ENCODE data around the gene EPHA6.
A peak's percentile ranks its signal among the peaks of the same experiment; 100 is the strongest.

The EPHA6 gene

GRCh38 chr3:97037294-97037943 lies 223.0 kb downstream of the EPHA6 start:
- no peak for DNase-seq

GRCh38 chr3:97043411-97043810 lies 229.0 kb downstream of the EPHA6 start:
- no peak for DNase-seq

DNA sequence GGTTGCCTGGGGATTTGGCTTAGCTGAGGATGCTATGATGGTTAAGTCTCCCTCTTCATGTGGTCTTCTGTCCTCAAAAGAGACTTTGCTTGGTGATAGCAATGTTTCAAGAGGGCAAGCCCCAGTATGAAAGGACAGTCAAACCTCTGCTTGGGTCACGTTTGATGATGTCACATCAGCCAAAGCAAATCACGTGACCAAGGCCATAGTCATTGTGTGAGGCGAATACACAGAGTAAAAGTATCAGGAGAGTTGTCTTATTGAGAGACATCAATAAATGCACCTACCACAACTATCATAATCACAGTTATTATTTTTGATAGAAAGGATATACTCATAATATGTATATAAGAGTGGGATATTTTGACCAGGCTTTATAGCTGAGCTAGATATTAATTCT lies 243.0 kb downstream of the EPHA6 start:
- DNase-seq, result no peak

GRCh38 chr3:97059168-97059567 lies 244.8 kb downstream of the EPHA6 start:
- no peak for DNase-seq

DNA sequence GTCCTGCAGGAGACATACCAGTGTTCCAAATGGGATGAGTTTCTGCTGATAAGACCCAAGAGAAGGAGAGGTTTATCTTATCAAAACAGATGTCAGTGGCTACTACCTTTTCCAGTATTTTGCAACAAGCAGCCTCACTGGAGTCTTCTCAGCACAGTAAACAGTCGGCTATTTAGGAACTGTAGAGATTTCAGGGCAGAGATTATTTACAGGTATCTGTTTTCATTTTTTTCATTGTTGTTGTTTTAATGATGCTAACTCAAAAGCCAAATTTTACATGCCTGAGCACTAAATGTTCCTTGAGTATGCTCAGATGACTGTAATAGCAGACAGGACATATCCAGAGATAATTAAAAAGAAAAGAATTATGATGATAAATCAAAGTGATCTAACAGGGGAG lies 252.1 kb downstream of the EPHA6 start:
- no peak for DNase-seq

DNA sequence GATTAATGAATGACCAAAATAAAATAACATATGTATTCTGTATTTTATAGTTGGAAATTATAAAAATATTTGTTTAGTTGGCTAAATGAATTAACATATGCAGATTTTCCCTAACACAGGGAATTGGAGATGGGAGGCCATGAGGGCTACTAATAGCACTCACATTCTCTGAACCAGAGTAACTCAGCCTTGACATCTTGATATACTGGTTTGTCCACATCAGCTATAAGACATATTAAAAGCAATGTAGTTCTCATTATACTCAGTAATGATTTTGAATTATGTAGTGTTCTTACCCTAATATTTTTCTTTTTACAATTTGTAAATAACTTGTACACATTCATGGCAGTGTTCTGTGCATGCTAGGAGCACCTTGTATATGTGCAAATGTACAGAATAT lies 255.9 kb downstream of the EPHA6 start:
- DNase-seq, result no peak

GRCh38 chr3:97074546-97074945 lies 260.2 kb downstream of the EPHA6 start:
- no peak for DNase-seq

DNA sequence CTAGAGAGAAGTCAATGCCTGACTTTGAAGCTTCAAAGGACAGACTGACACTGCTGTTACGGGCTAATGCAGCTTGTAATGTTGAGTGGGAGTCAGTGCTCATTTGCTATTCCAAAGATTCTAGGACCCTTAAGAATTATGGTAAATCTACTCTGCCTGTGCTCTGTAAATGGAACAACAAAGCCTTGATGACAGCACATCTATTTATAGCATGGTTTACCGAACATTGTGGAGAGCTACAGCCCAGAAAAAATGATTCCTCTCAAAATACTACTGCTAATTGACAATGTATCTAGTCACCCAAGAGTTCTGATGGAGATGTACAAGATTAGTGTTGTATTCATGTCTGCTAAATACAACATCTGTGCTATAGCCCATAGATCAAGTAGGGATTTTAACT lies 262.3 kb downstream of the EPHA6 start:
- DNase-seq, result no peak

GRCh38 chr3:97089621-97090020 lies 275.2 kb downstream of the EPHA6 start:
- DNase-seq, result no peak

DNA sequence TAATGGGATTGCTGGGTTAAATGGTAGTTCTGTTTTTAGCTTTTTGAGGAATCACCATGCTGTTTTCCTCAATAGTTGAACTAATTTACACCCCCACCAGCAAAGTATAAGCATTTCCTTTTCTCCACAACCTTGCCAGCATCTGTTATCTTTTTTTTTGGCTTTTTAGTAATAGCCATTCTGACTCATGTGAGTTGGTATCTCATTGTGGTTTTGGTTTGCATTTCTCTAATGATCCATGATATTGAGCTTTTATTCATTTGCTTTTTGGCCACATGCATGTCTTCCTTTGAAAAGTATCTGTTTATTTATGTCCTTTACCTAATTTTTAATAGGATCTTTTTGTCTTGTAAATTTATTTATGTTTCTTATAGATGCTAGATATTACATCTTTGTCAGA lies 288.2 kb downstream of the EPHA6 start:
- no peak for DNase-seq

DNA sequence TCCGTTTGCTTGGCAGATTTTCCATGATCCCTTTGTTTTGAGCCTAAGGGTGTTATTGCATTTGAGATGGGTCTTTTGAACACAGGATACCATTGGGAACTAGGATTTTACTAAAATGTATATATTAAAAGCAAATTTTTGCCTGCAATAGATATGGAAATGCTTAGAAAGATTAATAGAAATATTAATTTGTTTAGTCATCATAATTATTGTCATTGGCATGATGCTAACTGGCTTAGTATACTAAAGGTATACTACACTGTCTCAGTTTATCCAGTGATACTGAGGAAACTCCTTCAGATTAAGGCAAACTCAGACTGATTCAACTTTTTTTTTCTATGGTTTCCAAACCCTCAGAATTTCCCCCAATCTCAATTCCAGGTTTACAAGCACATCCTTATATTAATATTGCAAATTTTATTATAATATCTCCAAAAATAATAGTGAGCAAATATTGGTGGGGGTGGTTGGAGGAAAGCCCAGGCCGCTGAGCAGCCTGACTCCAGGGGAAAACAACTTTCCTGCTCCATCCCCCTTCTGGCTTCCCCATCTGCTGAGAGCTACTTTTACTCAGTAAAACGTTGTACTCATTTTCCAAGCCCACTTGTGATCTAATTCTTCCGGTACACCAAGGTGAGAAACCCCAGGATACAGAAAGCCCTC lies 291.7 kb downstream of the EPHA6 start:
- no peak for DNase-seq

DNA sequence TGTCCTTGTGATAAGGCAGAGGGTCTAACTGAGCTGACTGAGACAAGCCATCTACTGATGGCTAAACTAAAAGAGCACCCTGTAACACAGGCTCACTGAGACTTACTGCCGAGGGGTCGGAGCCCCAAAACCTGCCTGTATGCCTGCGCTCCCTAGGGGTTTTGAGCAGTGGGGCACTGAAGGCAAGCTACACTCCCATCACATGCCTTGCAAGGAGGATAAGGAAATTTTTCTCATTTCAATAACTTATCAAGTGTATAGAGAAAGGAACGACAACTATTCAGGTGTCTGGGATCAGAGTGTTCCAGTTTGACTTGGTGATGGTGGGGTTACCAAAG lies 292.2 kb downstream of the EPHA6 start:
- no peak for DNase-seq

- no peak for DNase-seq
Measured at GRCh38 chr3:97108136-97108535, 293.7 kb downstream of the EPHA6 start.

- DNase-seq, result peak; percentile 46
Measured at GRCh38 chr3:97111244-97111643, 296.9 kb downstream of the EPHA6 start.

DNA sequence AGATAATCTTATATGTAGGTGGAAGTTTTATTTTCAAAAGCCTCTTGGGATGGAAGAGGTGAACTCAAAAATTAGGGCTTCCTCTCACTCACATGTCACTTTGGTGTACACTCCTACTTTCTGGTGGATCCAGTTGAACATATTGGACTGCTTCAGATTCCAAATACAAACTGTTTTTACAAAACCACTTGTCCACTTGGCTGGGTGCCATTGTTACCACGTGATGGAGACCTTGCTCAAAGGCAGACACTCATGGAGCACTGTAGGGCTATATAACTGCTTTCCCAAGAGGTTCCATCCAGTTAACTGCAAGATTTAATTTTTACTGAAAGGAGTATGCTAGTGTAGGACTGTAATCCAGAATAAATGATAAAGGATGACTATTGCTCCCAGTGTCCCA lies 307.0 kb downstream of the EPHA6 start:
- DNase-seq, result no peak

GRCh38 chr3:97125902-97126499 lies 311.6 kb downstream of the EPHA6 start:
- no peak for DNase-seq

GRCh38 chr3:97131476-97131875 lies 317.1 kb downstream of the EPHA6 start:
- peak; percentile 23 for DNase-seq

- no peak for DNase-seq
Measured at GRCh38 chr3:97138914-97139541, 324.6 kb downstream of the EPHA6 start.

DNA sequence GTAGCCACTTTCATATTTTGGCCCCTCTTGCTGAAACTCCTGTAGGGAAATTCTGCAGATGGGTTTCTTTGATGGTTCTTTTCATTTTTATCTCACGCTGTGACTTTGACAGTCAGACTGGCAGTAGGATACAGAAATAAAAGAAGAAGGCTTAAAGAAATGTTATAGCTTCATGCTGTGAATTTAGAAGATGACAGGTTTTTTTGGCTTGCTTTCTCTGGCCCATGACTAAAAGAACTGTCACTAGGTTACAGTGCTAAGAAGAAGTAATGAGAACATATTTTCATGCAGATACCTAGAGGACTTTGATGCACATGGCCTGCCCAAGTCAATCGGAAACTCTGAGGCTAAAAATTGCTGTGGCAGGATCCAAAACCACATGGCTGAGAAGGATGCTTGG lies 334.5 kb downstream of the EPHA6 start:
- DNase-seq, result no peak

GRCh38 chr3:97161169-97161568 lies 346.8 kb downstream of the EPHA6 start:
- no peak for DNase-seq

DNA sequence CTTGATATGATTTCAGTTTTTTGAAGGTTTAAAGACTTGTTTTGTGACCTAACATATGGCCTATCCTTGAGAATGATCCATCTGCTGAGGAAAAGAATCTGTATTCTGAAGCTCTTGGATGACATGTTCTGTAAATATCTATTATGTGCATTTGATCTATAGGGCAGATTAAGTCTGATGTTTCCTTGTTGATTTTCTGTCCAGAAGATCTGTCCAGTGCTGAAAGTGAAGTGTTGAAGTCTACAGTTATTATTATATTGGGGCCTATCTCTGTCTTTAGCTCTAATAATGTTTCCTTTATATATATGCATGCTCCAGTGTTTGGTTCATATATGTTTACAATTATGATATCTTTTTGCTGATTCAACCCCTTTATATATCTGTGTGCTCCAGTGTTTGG lies 362.8 kb downstream of the EPHA6 start:
- no peak for DNase-seq

DNA sequence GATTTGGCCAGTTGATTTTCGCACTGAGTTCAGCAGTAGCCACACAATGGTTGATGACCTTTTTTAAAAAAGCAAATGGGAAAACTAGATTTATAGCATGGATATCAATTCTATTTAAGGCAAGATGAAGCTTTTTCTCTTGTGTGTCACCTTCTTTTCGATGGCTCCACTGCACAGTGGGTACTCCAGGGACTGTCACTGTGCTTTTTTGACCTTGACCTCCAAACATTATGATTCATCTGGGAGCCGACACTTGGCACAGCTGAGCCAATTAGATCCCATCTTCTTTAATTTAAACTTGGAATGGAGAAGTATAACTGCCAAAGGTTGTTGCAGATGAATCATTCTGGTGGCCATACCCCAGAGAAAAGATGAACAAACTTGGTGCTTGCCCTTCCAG lies 367.3 kb downstream of the EPHA6 start:
- DNase-seq, result peak; percentile 37

- DNase-seq, result peak; percentile 27
Measured at GRCh38 chr3:97187771-97188170, 373.4 kb downstream of the EPHA6 start.

DNA sequence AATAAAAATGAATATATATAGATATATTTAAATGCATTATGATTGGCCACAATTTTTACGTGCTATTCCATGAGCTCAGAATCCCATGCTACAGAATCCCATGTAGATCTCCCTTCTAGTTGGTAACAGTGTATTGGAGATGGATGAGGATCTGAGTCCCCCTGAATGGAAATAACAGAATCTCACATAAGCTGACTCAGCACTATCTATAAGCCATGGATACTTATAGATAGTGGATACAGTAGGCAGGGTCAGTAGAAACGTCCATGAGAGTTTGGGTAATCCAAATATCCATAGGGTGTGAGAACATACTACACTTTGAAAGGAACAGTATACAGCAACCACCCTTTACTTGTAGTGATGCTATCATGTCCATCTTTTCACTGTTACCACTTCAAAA lies 375.4 kb downstream of the EPHA6 start:
- DNase-seq, result no peak

Measured in NCI-H446 treated with DMSO at 0.1 percent for 48 hours (cell line).